K562 (cell line): ENCODE data around the gene GOLGA2. TPM values are rescaled to one million over a fixed set of nuclear protein-coding genes. Genes with fewer than 3 reads are reported as not detected.

Experiments
- ATAC-seq: fragments of 200-7000 bp; cut with Tn5 transposase; 3 replicates; pipeline ENCODE4 v1.9.1; 2020; ENCODE audit warnings: moderate library complexity
- BruUV-seq: library from RNA; stranded (reverse); fragments of 400-500 nt; replicated peaks from 2 replicates; lab custom pipeline; 2021; lab: Mats Ljungman, UMichigan
- CTCF ChIA-PET: fragments of 300-600 bp; formaldehyde crosslinking; extraction: SDS; loops from one replicate; lab custom pipeline; 2021; ENCODE audit warnings: low intra/inter-chr PET ratio; lab: Yijun Ruan, JAX
- POLR2A ChIA-PET: fragments of 300-600, 350-650 bp; sonication (Branson Sonifier 250); formaldehyde crosslinking; extraction: SDS; loops from one replicate; lab custom pipeline; 2021; ENCODE audit warnings: antibody characterized with exemption, inconsistent platforms; lab: Yijun Ruan, JAX
- DNase-seq, 4 experiments: peaks; one replicate each; pipeline versions ENCODE4 v3.0.0 to v3.0.0-alpha.2; 2011 to 2018; ENCODE audit warnings: low spot score in 3 of 4, mixed read lengths in 3 of 4; ENCODE audit errors: extremely low read depth in 1 of 4
- FAIRE-seq: peaks from 2 replicates; lab custom pipeline; 2011; peaks lifted over from hg19 to GRCh38; lab: Jason Lieb, UNC
- H2AFZ ChIP-seq: 2 replicates; pipeline ENCODE4 v1.6.0; 2011; ENCODE audit warnings: low read depth, low read length, control low read depth, inconsistent platforms
- H3K27ac ChIP-seq: fragments of 200-600 bp; 3 replicates; pipeline ENCODE4 v1.8.0; 2011; ENCODE audit warnings: low read depth, mild to moderate bottlenecking, control low read depth, inconsistent platforms, low read length, moderate library complexity, mixed read lengths; ENCODE audit errors: extremely low read depth
- H3K27me3 ChIP-seq, 2 experiments: fragments of 300-600 bp in 1 of 2; 2 replicates in 1 of 2; 3 replicates in 1 of 2; pipeline versions ENCODE4 v1.6.0 to v1.8.0; 2011; ENCODE audit warnings: inconsistent platforms in 2 of 2, low read length in 2 of 2, mild to moderate bottlenecking in 1 of 2, mixed read lengths in 1 of 2, moderate library complexity in 1 of 2; ENCODE audit not compliant: control insufficient read depth in 2 of 2, insufficient read depth in 2 of 2
- H3K36me3 ChIP-seq: fragments of 300-600 bp; 3 replicates; pipeline ENCODE4 v1.8.0; 2011; ENCODE audit warnings: mild to moderate bottlenecking, low read length, inconsistent platforms; ENCODE audit not compliant: control insufficient read depth, insufficient read depth
- H3K4me1 ChIP-seq, 2 experiments: fragments of 200-600 bp in 1 of 2; replicated peaks in 1 of 2; 2 replicates in 1 of 2; 3 replicates in 1 of 2; pipeline versions ENCODE4 v1.5.1 to v1.8.0; 2011; ENCODE audit warnings: inconsistent platforms in 2 of 2, low read length in 2 of 2, mild to moderate bottlenecking in 1 of 2, mixed read lengths in 1 of 2, moderate library complexity in 1 of 2; ENCODE audit not compliant: control insufficient read depth in 2 of 2, insufficient read depth in 2 of 2
- H3K4me2 ChIP-seq: 2 replicates; pipeline ENCODE4 v1.6.1; 2011; ENCODE audit warnings: low read length, control low read depth, inconsistent platforms, mixed read lengths; ENCODE audit not compliant: insufficient read depth
- H3K4me3 ChIP-seq: fragments of 200-600 bp; sonication (generic), shearing (Covaris generic); 2 replicates; pipeline ENCODE4 v1.5.1; 2016; ENCODE audit warnings: control low read depth, inconsistent platforms
- H3K79me2 ChIP-seq: fragments of 200-600 bp; 3 replicates; pipeline ENCODE4 v1.8.0; 2011; ENCODE audit warnings: low read length, inconsistent platforms; ENCODE audit not compliant: control insufficient read depth, insufficient read depth
- H3K9ac ChIP-seq, 2 experiments: 2 replicates each; pipeline versions ENCODE4 v1.6.0 to v1.6.1; 2011; ENCODE audit warnings: low read depth in 2 of 2, low read length in 2 of 2, control low read depth in 1 of 2, inconsistent platforms in 1 of 2, mild to moderate bottlenecking in 1 of 2, mixed read lengths in 1 of 2; ENCODE audit not compliant: insufficient read depth in 1 of 2
- H3K9me1 ChIP-seq: one replicate; pipeline ENCODE4 v1.6.0; 2011; ENCODE audit warnings: inconsistent platforms, mild to moderate bottlenecking, low read length, moderate library complexity; ENCODE audit not compliant: control insufficient read depth, insufficient read depth
- H3K9me3 ChIP-seq: replicated peaks from 2 replicates; pipeline ENCODE4 v1.5.1; 2011; ENCODE audit warnings: low read depth, low read length, inconsistent platforms; ENCODE audit not compliant: control insufficient read depth, insufficient read depth
- H4K20me1 ChIP-seq: replicated peaks from 2 replicates; pipeline ENCODE4 v1.6.1; 2011; ENCODE audit warnings: low read length, inconsistent platforms, mixed read lengths; ENCODE audit not compliant: control insufficient read depth, insufficient read depth
- ARID1B ChIP-seq: fragments of 450-650 bp; IDR thresholded peaks from 2 replicates; pipeline ENCODE4 v1.6.1; 2016; ENCODE audit warnings: antibody characterized with exemption, mild to moderate bottlenecking, inconsistent platforms
- CC2D1A ChIP-seq: fragments of 450-650 bp; IDR thresholded peaks from 2 replicates; pipeline ENCODE4 v1.6.1; 2017; ENCODE audit warnings: mild to moderate bottlenecking
- RFX5 ChIP-seq: IDR thresholded peaks from 2 replicates; pipeline ENCODE4 v1.6.1; 2011; ENCODE audit warnings: low read depth, mild to moderate bottlenecking, improper control_type of control experiment, low read length
- THAP12 ChIP-seq: fragments of 250-450 bp; sonication (Bioruptor Pico); IDR thresholded peaks from 2 replicates; pipeline ENCODE4 v1.9.0; 2021; ENCODE audit warnings: mild to moderate bottlenecking, inconsistent platforms
- WGBS: fragments of 100-300 bp; shearing (Covaris generic); methylation state at CpG from one replicate; pipeline ENCODE4 v1.1.6; 2016; ENCODE audit warnings: low coverage, mixed read lengths; ENCODE audit not compliant: insufficient coverage; ENCODE audit errors: missing lambda C conversion rate; 5-methylcytosine and 5-hydroxymethylcytosine counted together
- in situ Hi-C: fragments of 300-500 bp; cut with MboI; formaldehyde crosslinking; loops from 4 replicates; pipeline ENCODE4 v1.15.0; 2018; ENCODE audit warnings: inconsistent platforms, mixed read lengths
- intact Hi-C: fragments of 100-400 bp; cut with micrococcal nuclease; formaldehyde crosslinking; loops from 2 replicates; pipeline ENCODE4 v1.14.2; 2022
- polyA plus RNA-seq, 8 experiments: library from polyadenylated mRNA; depleted of rRNA in 4 of 8; stranded (reverse) in 5 of 8; unstranded in 3 of 8; fragments of >200 nt; fragmentation: Nextera tagmentation in 2 of 8; fragmentation: Illumina TruSeq in 1 of 8; extraction: Ambion mirVana in 2 of 8; extraction: Trizol in 1 of 8; gene quantifications; 2 replicates each; pipeline versions ENCODE4 v1.2.1 to v1.2.3, GENCODE V29; 2011 to 2014; ENCODE audit warnings: inconsistent platforms in 1 of 8, missing spikeins in 1 of 8
- total RNA-seq, 7 experiments: library from RNA; depleted of rRNA in 6 of 7; stranded (reverse); fragments of >200 nt in 6 of 7; fragmentation: Illumina TruSeq in 2 of 7; extraction: Trizol in 2 of 7; gene quantifications; 2 replicates each; pipeline versions ENCODE4 v1.2.1 to v1.2.3, GENCODE V29; 2011 to 2021; ENCODE audit warnings: low replicate concordance in 1 of 7
- TF ChIP-seq, protein P1 (sequence below), 2 experiments: fragments of 450-650 bp; IDR thresholded peaks; 2 replicates each; pipeline ENCODE4 v1.6.1; 2018; ENCODE audit warnings: mild to moderate bottlenecking in 2 of 2, low read depth in 1 of 2; ENCODE audit not compliant: partially characterized antibody in 2 of 2

The GOLGA2 gene
- total and polyA plus RNA-seq, 9 of the 15 experiments (the other 6 are each of a cell fraction or from before 2014, with no cell fraction given): 15.7 to 138 (median 76.0) TPM

DNA sequence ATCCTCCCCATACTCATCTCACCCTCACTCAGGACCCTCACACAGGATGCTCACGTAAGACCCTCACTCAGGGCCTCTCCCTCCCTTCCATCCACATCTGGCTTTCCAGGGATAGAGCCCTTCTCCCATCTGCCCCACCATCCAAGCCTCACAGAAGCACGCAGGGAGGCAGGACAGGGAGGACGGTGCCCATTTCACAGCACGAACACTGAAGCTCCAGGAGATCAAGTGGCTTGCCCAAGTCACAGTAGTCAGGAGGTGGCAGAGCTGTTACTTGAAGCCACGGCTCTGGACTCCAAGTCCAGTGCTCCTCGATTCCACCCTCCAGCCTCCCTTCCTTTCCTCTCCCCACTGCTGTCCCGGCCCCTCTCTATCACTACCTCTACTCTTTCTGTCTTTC is 50.9 kb downstream of the GOLGA2 start (continued):
- TF ChIP-seq, protein P1, sequence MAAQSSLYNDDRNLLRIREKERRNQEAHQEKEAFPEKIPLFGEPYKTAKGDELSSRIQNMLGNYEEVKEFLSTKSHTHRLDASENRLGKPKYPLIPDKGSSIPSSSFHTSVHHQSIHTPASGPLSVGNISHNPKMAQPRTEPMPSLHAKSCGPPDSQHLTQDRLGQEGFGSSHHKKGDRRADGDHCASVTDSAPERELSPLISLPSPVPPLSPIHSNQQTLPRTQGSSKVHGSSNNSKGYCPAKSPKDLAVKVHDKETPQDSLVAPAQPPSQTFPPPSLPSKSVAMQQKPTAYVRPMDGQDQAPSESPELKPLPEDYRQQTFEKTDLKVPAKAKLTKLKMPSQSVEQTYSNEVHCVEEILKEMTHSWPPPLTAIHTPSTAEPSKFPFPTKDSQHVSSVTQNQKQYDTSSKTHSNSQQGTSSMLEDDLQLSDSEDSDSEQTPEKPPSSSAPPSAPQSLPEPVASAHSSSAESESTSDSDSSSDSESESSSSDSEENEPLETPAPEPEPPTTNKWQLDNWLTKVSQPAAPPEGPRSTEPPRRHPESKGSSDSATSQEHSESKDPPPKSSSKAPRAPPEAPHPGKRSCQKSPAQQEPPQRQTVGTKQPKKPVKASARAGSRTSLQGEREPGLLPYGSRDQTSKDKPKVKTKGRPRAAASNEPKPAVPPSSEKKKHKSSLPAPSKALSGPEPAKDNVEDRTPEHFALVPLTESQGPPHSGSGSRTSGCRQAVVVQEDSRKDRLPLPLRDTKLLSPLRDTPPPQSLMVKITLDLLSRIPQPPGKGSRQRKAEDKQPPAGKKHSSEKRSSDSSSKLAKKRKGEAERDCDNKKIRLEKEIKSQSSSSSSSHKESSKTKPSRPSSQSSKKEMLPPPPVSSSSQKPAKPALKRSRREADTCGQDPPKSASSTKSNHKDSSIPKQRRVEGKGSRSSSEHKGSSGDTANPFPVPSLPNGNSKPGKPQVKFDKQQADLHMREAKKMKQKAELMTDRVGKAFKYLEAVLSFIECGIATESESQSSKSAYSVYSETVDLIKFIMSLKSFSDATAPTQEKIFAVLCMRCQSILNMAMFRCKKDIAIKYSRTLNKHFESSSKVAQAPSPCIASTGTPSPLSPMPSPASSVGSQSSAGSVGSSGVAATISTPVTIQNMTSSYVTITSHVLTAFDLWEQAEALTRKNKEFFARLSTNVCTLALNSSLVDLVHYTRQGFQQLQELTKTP (IDR thresholded peaks at IDR 0.05; ENCODE audit: low read depth in 1 of 2, partially characterized antibody in 2 of 2): no peak
- TF ChIP-seq, all 486 proteins: peak for 0

GRCh38 chr9:128222880-128223670 is 52.7 kb downstream of the GOLGA2 start:
- peaks cover 8 to 49% of the 10 kb centered on the region in 2 experiments for H3K4me1 ChIP-seq
- H4K20me1 ChIP-seq: peaks cover 10% of the 10 kb centered on the region
- TF ChIP-seq ARID1B: no peak
- peak; percentile 27; the same call in 1 of the 2 replicates for TF ChIP-seq CC2D1A
- peak; percentile 7; the same call in 1 of the 2 replicates for TF ChIP-seq THAP12 (CRISPR knock-in tag)
- no peak for TF ChIP-seq RFX5
- H3K4me3 ChIP-seq: no peak overlapping the region
- no peak overlapping the region; a peak in 1 of 4 replicates for H3K9ac ChIP-seq
- ATAC-seq: no peak
- POLR2A ChIA-PET: interaction anchor here (0.6 to 2.0 kb wide), 6 partner anchors 10 to 73 kb away, joined by 3 to 11 read pairs (median 4); no protein-coding TSS in a partner anchor
- no peak overlapping the region for H2AFZ ChIP-seq
- BruUV-seq: no TSS peak
- H3K79me2 ChIP-seq: no peaks in the 10 kb centered on the region
- intact Hi-C loops (no loop called here), in situ Hi-C loops (no loop called here)
- peaks cover 6% of the 10 kb centered on the region; the same call in 1 of the 3 replicates for H3K36me3 ChIP-seq
- no peak for FAIRE-seq
- DNase-seq: no peak
- CTCF ChIA-PET: no interaction called here
- WGBS: 61% methylated on average over 13 of the region's 13 CpGs
- H3K27ac ChIP-seq: no peak overlapping the region
- peaks cover 3% of the 10 kb centered on the region for H3K9me1 ChIP-seq
- H3K27me3 ChIP-seq: no peaks in the 10 kb centered on the region
- no peaks in the 10 kb centered on the region for H3K9me3 ChIP-seq
- H3K4me2 ChIP-seq: no peak overlapping the region
